Measurements from ENCODE around the gene NACA. TPM values are rescaled to one million over a fixed set of nuclear protein-coding genes. Genes with fewer than 3 reads are reported as not detected.
"Not testable (repeated sequence)": the region's sequence is repeated elsewhere in the genome, so short reads cannot be mapped to it uniquely, and the experiment has no call there.

Gene NACA
- total and polyA plus RNA-seq, 2 of the 13 experiments (the other 11 are each of a cell fraction or from before 2014, with no cell fraction given): 799 to 1,700 TPM

GRCh38 chr12:56713345-56713744 is 11.8 kb downstream of the NACA start (continued):
- TF ChIP-seq ZNF264 (CRISPR knock-in tag; IDR thresholded peaks at IDR 0.05): no peak

GRCh38 chr12:56709759-56710376 is 15.2 kb downstream of the NACA start:
- ATAC-seq (peak; percentile 62), FAIRE-seq (no peak), DNase-seq (ENCODE audit: low spot score) (no peak)
- TF ChIP-seq NR2F1 (CRISPR knock-in tag; IDR thresholded peaks at IDR 0.05): 0 out of 4 replicates have a peak, but pooled peaks of 1 of the 2 experiments have one; percentile 25
- peak; percentile 54; the same call in 1 of the 2 replicates for TF ChIP-seq ZNF770 (CRISPR knock-in tag; IDR thresholded peaks at IDR 0.05)
- TF ChIP-seq STAG1 (CRISPR knock-in tag; IDR thresholded peaks at IDR 0.05): no peak
- Histone ChIP-seq H2AFZ (ENCODE audit: low read length) (no peak overlapping the region), H4K20me1 (ENCODE audit: insufficient read depth, low read length) (peaks cover 9% of the 10 kb centered on the region), H3K27me3 (ENCODE audit: control insufficient read depth in 1 of 2, insufficient read depth in 2 of 2, low read length in 2 of 2) (no peaks in the 10 kb centered on the region), H3K4me2 (ENCODE audit: low read depth, low read length) (no peak overlapping the region), H3K27ac (ENCODE audit: extremely low read length, insufficient read depth, low read length) (no peak overlapping the region), H3K79me2 (ENCODE audit: insufficient read depth, low read length) (peaks cover under 1% of the 10 kb centered on the region), H3K9me3 (ENCODE audit: low read length) (no peaks in the 10 kb centered on the region), H3K36me3 (replicated peaks in 1 of 2; ENCODE audit: control insufficient read depth in 1 of 2, insufficient read depth in 2 of 2, low read length in 2 of 2) (peaks cover 15 to 29% of the 10 kb centered on the region in 2 experiments), H3K4me3 (replicated peaks in 1 of 3; ENCODE audit: insufficient read depth in 1 of 3, low read depth in 2 of 3, low read length in 3 of 3) (no peak overlapping the region), H3K4me1 (ENCODE audit: insufficient read depth, low read length) (peaks cover 5% of the 10 kb centered on the region; the same call in 1 of the 2 replicates), H3K9ac (ENCODE audit: insufficient read depth, low read depth, low read length) (no peak overlapping the region)
- intact Hi-C loops (cut with micrococcal nuclease; ENCODE audit: unreplicated experiment) (no loop called here), in situ Hi-C loops (cut with HindIII; ENCODE audit: extremely low pct_ligation_motif_present, low pct_unique_long_range_greater_than_20kb) (no loop called here)
- ChIA-PET CTCF (ENCODE audit: low intra/inter-chr PET ratio, low total read pairs) (no interaction called here), POLR2A (interaction anchor here (0.6 to 1.9 kb wide), 7 partner anchors 8 to 35 kb away, joined by 3 to 11 read pairs (median 4); partner anchors contain the start of genes NACA and PTGES3)
- 55% methylated on average over 5 of the region's 5 CpGs for WGBS (ENCODE audit: low lambda C conversion rate)
- BruUV-seq (replicated peaks): no TSS peak

- POLR2A ChIA-PET: interaction anchor here (1.3 kb wide), 1 partner anchor 16 kb away, joined by 4 read pairs; the partner anchor contains the start of gene PTGES3
These were observed 20.6 kb downstream of the NACA start for GRCh38 chr12:56704522-56704921.

More at GRCh38 chr12:56704522-56704921, 20.6 kb downstream of the NACA start:
- H3K4me2 ChIP-seq (ENCODE audit: low read depth, low read length); FAIRE-seq; ATAC-seq; H2AFZ ChIP-seq (ENCODE audit: low read length); H4K20me1 ChIP-seq (ENCODE audit: insufficient read depth, low read length); CTCF ChIA-PET (ENCODE audit: low intra/inter-chr PET ratio, low total read pairs); H3K4me3 ChIP-seq (replicated peaks in 1 of 3; ENCODE audit: insufficient read depth in 1 of 3, low read depth in 2 of 3, low read length in 3 of 3); H3K27ac ChIP-seq (ENCODE audit: extremely low read length, insufficient read depth, low read length); BruUV-seq (replicated peaks); H3K27me3 ChIP-seq (ENCODE audit: control insufficient read depth in 1 of 2, insufficient read depth in 2 of 2, low read length in 2 of 2); H3K9ac ChIP-seq (ENCODE audit: insufficient read depth, low read depth, low read length); H3K79me2 ChIP-seq (ENCODE audit: insufficient read depth, low read length); intact Hi-C loops (cut with micrococcal nuclease; ENCODE audit: unreplicated experiment); DNase-seq (ENCODE audit: low spot score); in situ Hi-C loops (cut with HindIII; ENCODE audit: extremely low pct_ligation_motif_present, low pct_unique_long_range_greater_than_20kb); H3K36me3 ChIP-seq (replicated peaks in 1 of 2; ENCODE audit: control insufficient read depth in 1 of 2, insufficient read depth in 2 of 2, low read length in 2 of 2); H3K4me1 ChIP-seq (ENCODE audit: insufficient read depth, low read length); H3K9me3 ChIP-seq (ENCODE audit: low read length): not testable (repeated sequence)
- WGBS (ENCODE audit: low lambda C conversion rate): 44% methylated on average over 5 of the region's 5 CpGs
